BJ (cell line): ENCODE results near the gene PIWIL1. TPM values are rescaled to one million over a fixed set of nuclear protein-coding genes. Genes with fewer than 3 reads are reported as not detected.

Experiments
- CTCF ChIA-PET: fragments of 350-600 bp; formaldehyde crosslinking; extraction: SDS; loops from one replicate; lab custom pipeline; 2021; ENCODE audit warnings: antibody characterized with exemption, inconsistent platforms; lab: Yijun Ruan, JAX
- POLR2A ChIA-PET: fragments of 300-600 bp; sonication (Branson Sonifier 250); formaldehyde crosslinking; extraction: SDS; loops from one replicate; lab custom pipeline; 2021; ENCODE audit warnings: antibody characterized with exemption; lab: Charles Lee
- DNase-seq: peaks from one replicate; pipeline ENCODE4 v3.0.0-alpha.2; 2011; ENCODE audit warnings: low read depth
- H3K27me3 ChIP-seq: 2 replicates; pipeline ENCODE4 v1.6.0; 2011; ENCODE audit warnings: low read length; ENCODE audit not compliant: control insufficient read depth, insufficient read depth
- H3K36me3 ChIP-seq: 2 replicates; pipeline ENCODE4 v1.5.1; 2011; ENCODE audit warnings: low read length; ENCODE audit not compliant: control insufficient read depth, insufficient read depth
- H3K4me3 ChIP-seq: 2 replicates; pipeline ENCODE4 v1.5.1; 2011; ENCODE audit warnings: low read depth, mild to moderate bottlenecking, control low read depth, low read length
- CTCF ChIP-seq: IDR thresholded peaks from 2 replicates; pipeline ENCODE4 v1.5.1; 2011; ENCODE audit warnings: low read depth, mild to moderate bottlenecking, control low read depth, inconsistent platforms, low read length, moderate library complexity; ENCODE audit not compliant: insufficient read depth
- polyA plus RNA-seq: library from polyadenylated mRNA; depleted of rRNA; stranded (reverse); fragments of >200 nt; gene quantifications from 2 replicates; pipeline ENCODE4 v1.2.3, GENCODE V29; 2011

Gene PIWIL1
- polyA plus RNA-seq, 1 experiment, result not detected

GRCh38 chr12:130330685-130331084 lies 7.0 kb upstream of the PIWIL1 start:
- POLR2A ChIA-PET, result no interaction called here
- TF ChIP-seq CTCF, result no peak
- Histone ChIP-seq H3K27me3 (no peaks in the 10 kb centered on the region), H3K36me3 (no peaks in the 10 kb centered on the region), H3K4me3 (no peak overlapping the region)
- DNase-seq, result no peak
- CTCF ChIA-PET, result no interaction called here

- no peak for DNase-seq
- POLR2A ChIA-PET, result no interaction called here
- Histone ChIP-seq H3K27me3 (no peaks in the 10 kb centered on the region), H3K4me3 (no peak overlapping the region), H3K36me3 (no peaks in the 10 kb centered on the region)
- TF ChIP-seq CTCF, result no peak
- CTCF ChIA-PET, result no interaction called here
These were observed 6.5 kb upstream of the PIWIL1 start for GRCh38 chr12:130331146-130331545.

- DNase-seq, result no peak
- CTCF ChIA-PET, result interaction anchor here (1.0 kb wide), 1 partner anchor 1550 kb away, joined by 3 read pairs; no protein-coding TSS in a partner anchor
- no peak for TF ChIP-seq CTCF
- no peak overlapping the region for H3K4me3 ChIP-seq
- H3K36me3 ChIP-seq, result no peaks in the 10 kb centered on the region
- POLR2A ChIA-PET, result no interaction called here
- H3K27me3 ChIP-seq, result no peaks in the 10 kb centered on the region
These were observed 4.3 kb upstream of the PIWIL1 start for GRCh38 chr12:130333341-130333740.

GRCh38 chr12:130334399-130334798 lies 3.3 kb upstream of the PIWIL1 start:
- no peak for DNase-seq
- no peaks in the 10 kb centered on the region for H3K27me3 ChIP-seq
- CTCF ChIA-PET, result interaction anchor here (1.0 kb wide), 1 partner anchor 1551 kb away, joined by 3 read pairs; no protein-coding TSS in a partner anchor
- POLR2A ChIA-PET, result no interaction called here
- no peak for TF ChIP-seq CTCF
- H3K4me3 ChIP-seq, result no peak overlapping the region
- H3K36me3 ChIP-seq, result no peaks in the 10 kb centered on the region

- no peak for DNase-seq
- Histone ChIP-seq H3K4me3 (no peak overlapping the region), H3K27me3 (no peaks in the 10 kb centered on the region), H3K36me3 (no peaks in the 10 kb centered on the region)
- TF ChIP-seq CTCF, result no peak
- ChIA-PET POLR2A (no interaction called here), CTCF (no interaction called here)
These were observed 2.8 kb upstream of the PIWIL1 start for GRCh38 chr12:130334937-130335336.
